Measurements from ENCODE around the gene PREX1.

The PREX1 gene

DNA sequence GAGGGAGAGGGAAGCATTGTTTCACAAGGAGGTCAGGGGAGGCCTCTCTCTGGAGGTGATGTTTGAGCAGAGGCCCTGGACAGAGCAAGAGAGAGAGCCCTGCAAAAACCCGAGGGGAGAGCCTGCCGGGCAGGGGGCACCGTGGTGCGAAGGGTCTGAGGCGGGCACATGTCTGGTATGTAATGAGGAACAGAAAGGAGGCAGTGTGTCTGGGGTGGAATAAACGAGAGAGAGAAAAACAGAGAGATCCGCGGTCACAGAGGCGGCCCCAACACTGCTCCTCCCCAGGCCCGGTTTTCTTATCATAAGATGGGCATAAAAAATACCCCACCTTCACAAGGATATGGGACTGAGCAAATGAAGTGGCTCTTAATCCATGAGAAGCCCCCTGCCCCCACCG lies 119.2 kb downstream of the PREX1 start:
- no peak overlapping the region for H3K4me3 Mint-ChIP-seq
- H3K36me3 Mint-ChIP-seq, result peaks cover 59% of the 10 kb centered on the region
- ATAC-seq, result no peak
- no peaks in the 10 kb centered on the region for H3K9me3 Mint-ChIP-seq
- H3K27me3 Mint-ChIP-seq, result no peaks in the 10 kb centered on the region
- H3K4me1 Mint-ChIP-seq, result peaks cover 59% of the 10 kb centered on the region
- peak overlapping the region; percentile 71 for H3K27ac Mint-ChIP-seq

DNA sequence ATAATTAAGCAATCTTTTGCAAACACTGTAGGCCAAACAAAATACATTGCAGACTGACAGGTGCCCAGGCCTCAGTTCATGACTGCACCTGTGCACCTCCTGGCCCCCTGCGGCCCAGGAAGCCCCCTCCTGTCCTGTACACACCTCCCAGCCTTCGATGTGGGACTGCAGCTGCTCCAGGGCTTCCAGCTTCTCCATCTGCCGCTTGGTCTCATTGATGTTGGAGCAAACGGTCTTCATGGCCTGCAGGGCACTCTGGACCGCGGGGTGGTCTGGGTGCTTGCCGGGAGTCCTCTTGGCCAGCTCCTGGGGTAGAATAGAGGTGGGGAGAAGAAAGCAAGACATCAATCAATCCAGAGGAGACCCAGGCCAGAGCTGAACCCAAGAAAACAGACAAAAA lies 119.7 kb downstream of the PREX1 start:
- no peak for ATAC-seq
- no peaks in the 10 kb centered on the region for H3K27me3 Mint-ChIP-seq
- peaks cover 59% of the 10 kb centered on the region for H3K36me3 Mint-ChIP-seq
- peaks cover 54% of the 10 kb centered on the region for H3K4me1 Mint-ChIP-seq
- no peaks in the 10 kb centered on the region for H3K9me3 Mint-ChIP-seq
- H3K27ac Mint-ChIP-seq, result peak overlapping the region; percentile 71
- H3K4me3 Mint-ChIP-seq, result no peak overlapping the region

DNA sequence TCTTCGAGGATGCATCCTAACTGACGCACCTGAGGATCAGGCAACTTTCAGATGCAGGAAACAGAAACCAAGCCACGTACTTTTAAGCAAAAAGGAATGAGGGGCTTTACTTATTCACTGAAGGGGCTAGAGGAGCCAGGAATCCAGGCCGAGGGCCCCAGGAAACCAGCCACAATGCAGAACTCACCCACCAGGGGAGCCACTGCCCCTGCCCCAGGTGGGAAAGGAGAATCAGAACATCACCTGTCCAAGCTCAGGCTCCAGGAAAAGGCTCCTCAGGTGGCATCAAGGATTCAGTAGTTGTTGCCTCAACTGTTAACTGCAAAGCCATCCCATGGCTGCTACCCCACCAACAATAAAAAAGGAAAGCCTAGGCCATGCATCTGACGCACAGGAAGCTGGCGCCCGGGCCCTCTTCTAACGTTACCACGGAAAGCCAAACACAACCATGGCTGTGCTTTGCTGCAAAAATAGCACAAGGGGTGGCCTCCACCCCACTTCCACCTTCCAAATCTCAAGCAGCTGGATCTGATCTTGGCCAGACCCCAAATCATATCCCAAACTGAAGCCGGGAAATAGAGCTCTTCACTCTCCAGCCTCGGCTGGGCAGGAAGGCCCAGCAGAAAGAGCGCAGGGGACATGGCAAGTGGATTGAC lies 121.0 kb downstream of the PREX1 start:
- no peak for ATAC-seq
- Mint-ChIP-seq H3K27ac (peak overlapping the region; percentile 57), H3K4me1 (peaks cover 41% of the 10 kb centered on the region)

DNA sequence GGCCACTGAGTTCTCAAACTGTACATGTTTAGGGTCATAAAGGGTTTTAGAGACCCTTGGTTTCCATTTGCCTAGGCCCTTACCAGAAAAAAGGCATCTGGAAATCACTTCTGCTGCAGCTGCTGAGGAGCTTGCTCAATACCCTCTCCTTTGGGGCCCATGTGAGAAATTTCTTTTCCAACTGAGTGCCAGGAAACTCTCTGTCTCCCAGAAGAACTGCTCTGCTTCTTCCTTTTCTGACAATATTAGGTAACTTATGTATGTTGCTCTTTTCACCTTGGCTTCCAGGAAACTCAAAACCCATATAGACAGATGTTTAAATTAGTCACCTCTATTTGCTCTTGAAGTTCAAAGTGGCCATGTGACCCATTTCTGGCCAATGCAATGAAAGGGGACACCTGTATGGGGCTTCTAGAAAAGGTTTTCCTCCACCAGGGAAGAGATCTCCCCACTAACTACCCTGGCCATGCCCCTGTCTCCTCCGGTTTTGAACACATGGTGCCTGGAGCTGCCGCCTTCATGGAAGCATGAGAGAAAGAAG lies 121.6 kb downstream of the PREX1 start:
- ATAC-seq, result no peak
- H3K36me3 Mint-ChIP-seq, result peaks cover 57% of the 10 kb centered on the region
- H3K4me1 Mint-ChIP-seq, result peaks cover 35% of the 10 kb centered on the region
- no peaks in the 10 kb centered on the region for H3K9me3 Mint-ChIP-seq
- peak overlapping the region; percentile 57 for H3K27ac Mint-ChIP-seq
- H3K4me3 Mint-ChIP-seq, result no peak overlapping the region
- H3K27me3 Mint-ChIP-seq, result no peaks in the 10 kb centered on the region

More for the DNA sequence above, 121.0 kb downstream of the PREX1 start:
- Mint-ChIP-seq H3K36me3 (peaks cover 51% of the 10 kb centered on the region), H3K27me3 (no peaks in the 10 kb centered on the region), H3K9me3 (no peaks in the 10 kb centered on the region), H3K4me3 (no peak overlapping the region)

DNA sequence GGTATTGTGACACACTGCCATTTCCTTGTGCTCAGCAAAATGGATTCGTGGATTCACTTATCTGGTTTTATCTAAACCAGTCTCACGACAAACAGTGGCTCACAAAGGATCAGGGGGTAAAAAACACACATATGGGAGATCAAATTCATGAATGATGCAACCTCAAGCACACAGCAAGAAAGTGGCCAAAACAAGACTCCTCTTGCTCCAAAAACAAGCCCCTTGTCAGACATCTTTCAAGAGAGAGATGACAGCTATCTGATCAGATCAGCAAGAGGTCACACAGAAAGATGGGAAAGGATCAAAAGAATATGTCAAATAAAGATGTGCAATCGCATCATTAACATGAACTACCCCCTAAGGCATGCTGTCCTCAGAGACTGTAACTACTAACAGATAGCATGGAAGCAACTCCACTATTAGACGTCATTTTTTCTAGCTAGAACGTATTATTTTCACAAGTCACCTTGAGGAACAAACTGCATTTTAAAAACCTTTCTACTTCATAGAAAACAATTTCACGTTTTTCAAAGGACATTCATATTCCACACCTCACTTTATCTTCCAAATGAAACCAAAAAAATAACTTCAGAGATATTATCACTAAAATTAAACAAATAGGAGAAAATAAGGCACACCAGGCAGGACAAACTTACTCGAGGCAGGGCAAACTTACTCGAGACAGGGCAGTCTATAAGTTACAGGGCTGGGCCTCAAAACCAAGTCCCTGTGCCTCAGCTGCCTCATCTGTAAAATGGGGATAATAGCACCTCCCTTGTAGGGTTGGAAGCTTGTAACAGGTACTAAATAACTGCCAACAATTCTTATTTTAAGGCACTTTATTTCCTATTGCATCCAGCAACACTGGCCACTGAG lies 122.3 kb downstream of the PREX1 start:
- H3K4me1 Mint-ChIP-seq, result peaks cover 29% of the 10 kb centered on the region
- peaks cover 57% of the 10 kb centered on the region for H3K36me3 Mint-ChIP-seq
- ATAC-seq, result no peak
- no peaks in the 10 kb centered on the region for H3K9me3 Mint-ChIP-seq
- no peak overlapping the region for H3K4me3 Mint-ChIP-seq
- no peaks in the 10 kb centered on the region for H3K27me3 Mint-ChIP-seq
- H3K27ac Mint-ChIP-seq, result no peak overlapping the region

DNA sequence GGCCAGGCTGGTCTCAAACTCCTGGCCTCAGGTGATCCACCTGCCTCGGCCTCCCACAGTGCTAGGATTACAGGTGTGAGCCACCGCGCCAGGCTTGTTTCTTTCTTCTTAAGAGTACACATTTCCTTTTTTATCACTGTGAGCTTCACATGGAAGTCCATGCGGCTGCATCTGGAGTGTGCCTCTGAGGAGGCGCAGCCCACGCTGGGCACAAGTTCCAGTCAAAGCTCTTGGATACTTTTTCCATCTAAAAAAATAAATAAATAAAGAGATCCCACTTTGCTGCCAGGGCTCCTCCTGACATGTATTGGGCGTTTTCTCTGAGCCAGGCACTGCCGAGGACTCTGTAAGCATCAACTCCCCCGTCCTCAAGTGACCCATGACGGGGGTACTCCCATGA lies 123.0 kb downstream of the PREX1 start:
- Mint-ChIP-seq H3K27ac (no peak overlapping the region), H3K9me3 (no peaks in the 10 kb centered on the region), H3K27me3 (no peaks in the 10 kb centered on the region), H3K4me3 (no peak overlapping the region), H3K4me1 (peaks cover 26% of the 10 kb centered on the region), H3K36me3 (peaks cover 62% of the 10 kb centered on the region)
- no peak for ATAC-seq

DNA sequence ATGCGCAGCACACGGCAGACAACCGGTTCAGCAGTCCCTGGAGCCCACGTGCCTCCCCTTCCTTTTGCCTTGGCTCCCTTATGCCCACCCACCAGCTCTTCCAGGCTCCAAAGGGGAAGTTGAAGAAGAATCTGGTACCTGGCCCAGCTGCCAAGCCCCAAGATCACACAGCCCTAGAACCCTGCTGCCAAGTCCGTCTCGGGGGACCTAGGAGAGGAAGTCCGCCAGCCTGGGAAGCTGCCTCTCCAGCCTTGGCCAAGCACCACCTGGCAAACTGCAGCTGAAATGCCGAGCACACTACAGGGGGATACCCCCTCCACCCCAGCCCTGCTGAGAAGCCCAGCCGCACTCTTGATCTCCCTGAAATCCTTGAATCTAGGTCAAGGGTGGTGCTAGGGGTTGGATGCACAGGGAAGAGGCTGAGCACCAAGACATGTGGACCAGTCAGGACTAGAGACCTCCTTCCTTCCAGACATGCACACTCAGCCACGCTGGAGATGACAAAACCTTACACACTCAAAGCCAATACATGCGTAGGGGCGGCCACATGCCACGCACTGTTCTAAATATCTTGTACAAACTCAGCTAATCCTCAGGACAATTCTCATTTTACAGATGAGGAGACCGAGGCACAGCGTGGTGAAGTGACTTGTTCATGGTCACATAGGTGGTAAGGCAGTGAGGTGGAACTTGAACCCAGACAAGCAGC lies 124.1 kb downstream of the PREX1 start:
- Mint-ChIP-seq H3K9me3 (no peaks in the 10 kb centered on the region), H3K4me3 (no peak overlapping the region), H3K27me3 (no peaks in the 10 kb centered on the region), H3K36me3 (peaks cover 63% of the 10 kb centered on the region), H3K27ac (no peak overlapping the region), H3K4me1 (peaks cover 21% of the 10 kb centered on the region)
- no peak for ATAC-seq

DNA sequence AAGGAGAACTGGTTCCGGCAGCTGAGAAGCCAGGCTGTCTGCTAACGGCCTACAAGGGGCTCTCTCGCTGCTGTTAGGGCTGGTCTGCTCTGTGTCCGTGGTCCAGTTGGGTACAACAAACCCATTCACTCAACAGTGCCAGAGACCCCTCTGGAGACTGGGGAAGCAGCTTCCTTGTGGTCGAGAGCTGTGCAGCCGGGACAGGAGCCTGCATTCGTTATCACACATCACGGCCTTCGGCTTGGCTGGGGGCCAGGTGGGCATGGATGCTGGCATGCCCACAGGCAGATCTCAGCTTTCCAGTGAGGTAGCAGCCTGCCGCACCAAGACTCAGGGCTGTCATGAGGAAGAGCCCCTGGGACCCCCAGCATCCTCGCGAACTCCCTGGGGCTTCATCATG lies 124.7 kb downstream of the PREX1 start:
- Mint-ChIP-seq H3K27ac (no peak overlapping the region), H3K9me3 (no peaks in the 10 kb centered on the region), H3K4me1 (peaks cover 21% of the 10 kb centered on the region), H3K27me3 (no peaks in the 10 kb centered on the region), H3K4me3 (no peak overlapping the region), H3K36me3 (peaks cover 63% of the 10 kb centered on the region)
- no peak for ATAC-seq

DNA sequence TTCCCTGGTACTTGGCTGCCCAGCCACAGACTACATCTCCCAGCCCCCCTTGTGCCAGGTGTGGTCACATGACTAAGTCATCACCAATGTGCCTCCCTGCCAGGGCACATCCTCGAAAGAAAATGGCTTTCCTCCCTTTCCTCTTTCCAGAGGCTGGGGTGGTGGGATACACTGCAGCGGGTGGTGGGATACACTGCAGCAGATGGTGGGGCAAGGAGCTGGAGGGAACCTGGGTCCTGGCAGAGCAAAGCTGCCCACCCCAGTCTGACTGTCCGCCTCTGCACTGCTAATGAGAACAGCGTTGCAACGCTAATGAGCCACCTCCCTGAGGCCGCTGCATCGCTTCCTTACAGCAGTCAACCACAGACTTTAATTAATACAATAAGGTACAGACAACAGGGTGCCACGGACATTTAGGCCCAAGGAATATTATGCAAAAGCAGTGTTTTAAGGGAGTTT lies 125.3 kb downstream of the PREX1 start:
- peaks cover 65% of the 10 kb centered on the region for H3K36me3 Mint-ChIP-seq
- H3K4me3 Mint-ChIP-seq, result no peak overlapping the region
- no peak overlapping the region for H3K27ac Mint-ChIP-seq
- no peaks in the 10 kb centered on the region for H3K27me3 Mint-ChIP-seq
- no peaks in the 10 kb centered on the region for H3K9me3 Mint-ChIP-seq
- ATAC-seq, result no peak
- peaks cover 25% of the 10 kb centered on the region for H3K4me1 Mint-ChIP-seq

DNA sequence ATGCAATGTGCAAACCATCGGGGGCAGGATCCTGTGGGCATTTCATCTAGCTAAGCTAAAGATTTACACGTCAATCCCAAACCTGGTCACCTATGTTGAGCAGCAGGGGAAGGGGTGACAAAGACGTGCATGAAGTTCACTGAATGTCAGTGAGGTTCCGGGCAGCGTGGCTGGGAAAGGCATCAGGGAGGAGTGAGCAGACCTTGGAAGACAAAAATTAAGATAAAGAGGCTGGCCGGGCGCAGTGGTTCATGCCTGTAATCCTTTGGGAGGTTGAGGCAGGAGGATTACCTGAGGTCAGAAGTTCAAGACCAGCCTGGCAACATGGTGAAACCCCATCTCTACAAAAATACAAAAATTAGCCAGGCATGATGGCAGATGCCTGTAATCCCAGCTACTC lies 126.1 kb downstream of the PREX1 start:
- H3K36me3 Mint-ChIP-seq, result peaks cover 62% of the 10 kb centered on the region
- no peaks in the 10 kb centered on the region for H3K27me3 Mint-ChIP-seq
- no peak overlapping the region for H3K4me3 Mint-ChIP-seq
- H3K9me3 Mint-ChIP-seq, result no peaks in the 10 kb centered on the region
- no peak for ATAC-seq
- H3K4me1 Mint-ChIP-seq, result peaks cover 25% of the 10 kb centered on the region
- H3K27ac Mint-ChIP-seq, result no peak overlapping the region

DNA sequence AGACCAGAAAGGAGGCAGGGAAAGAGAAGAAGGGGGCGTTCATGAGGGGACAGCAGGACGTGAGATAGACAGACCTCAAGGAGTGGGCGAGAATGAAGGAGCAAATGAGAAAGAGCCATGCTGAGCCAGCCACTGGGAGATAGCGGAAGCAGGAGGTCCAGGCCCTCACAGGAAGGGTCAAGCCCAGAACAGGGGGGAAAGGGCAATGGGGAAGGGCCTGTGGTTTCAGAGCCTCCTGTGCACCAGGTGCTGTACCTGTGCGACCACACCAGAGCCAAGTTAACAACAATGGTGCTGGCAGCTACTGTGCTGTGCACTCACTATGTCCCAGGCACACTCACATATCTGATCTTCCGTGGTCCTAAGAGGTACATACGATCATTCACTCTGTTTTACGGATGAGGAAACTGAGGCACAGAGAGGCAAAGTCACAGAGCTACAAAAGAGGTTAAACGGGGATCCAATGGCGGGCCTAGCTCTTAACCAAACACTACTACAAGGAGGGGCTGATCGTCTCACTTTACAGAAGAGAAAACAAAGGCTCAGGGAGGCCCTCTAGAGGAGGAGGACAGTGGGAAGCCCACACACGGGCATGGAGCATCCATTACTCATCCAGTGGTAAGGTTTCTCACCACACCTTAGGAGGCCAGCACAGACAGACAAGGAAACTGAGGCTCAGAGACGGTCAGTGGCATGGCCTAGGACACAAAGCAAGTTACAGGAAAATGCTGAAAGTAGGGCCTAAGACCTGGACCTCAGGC lies 129.1 kb downstream of the PREX1 start:
- H3K4me3 Mint-ChIP-seq, result no peak overlapping the region
- H3K9me3 Mint-ChIP-seq, result no peaks in the 10 kb centered on the region
- H3K36me3 Mint-ChIP-seq, result peaks cover 60% of the 10 kb centered on the region
- ATAC-seq, result no peak
- peak overlapping the region; percentile 1 for H3K27ac Mint-ChIP-seq
- H3K4me1 Mint-ChIP-seq, result peaks cover 30% of the 10 kb centered on the region
- H3K27me3 Mint-ChIP-seq, result no peaks in the 10 kb centered on the region

DNA sequence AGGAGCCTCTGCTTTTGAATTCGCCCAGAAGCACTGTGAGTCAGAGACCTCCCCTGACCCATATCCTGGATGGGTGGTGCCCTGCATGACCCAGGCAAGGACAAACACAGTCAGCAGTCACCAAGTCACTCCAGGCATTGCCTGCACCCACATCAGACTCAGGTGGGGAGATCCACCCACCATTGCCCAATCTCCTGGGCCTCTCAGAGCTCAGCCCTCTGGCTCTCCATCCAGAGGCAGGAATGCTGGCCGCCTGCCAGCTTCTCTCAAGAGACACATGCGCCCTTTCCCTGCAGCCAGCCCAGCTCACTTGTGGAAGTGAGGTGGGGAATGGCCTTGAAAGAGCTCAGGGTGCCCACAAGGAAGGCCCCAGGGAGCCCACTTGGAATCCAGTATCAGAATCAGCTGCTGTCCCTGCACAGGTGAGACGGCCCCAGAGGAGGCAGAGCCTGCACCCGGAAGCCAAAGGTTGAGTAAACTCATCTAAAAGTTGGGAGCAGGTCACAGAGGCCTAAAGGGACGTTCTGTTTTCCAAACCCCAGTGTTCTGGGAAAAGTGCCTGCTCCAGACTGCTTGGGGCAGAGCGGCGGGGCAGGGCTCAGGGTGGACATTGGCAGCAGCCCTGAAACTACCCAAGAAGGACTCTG lies 129.8 kb downstream of the PREX1 start:
- peak overlapping the region; percentile 1 for H3K27ac Mint-ChIP-seq
- no peak overlapping the region for H3K4me3 Mint-ChIP-seq
- H3K27me3 Mint-ChIP-seq, result no peaks in the 10 kb centered on the region
- peaks cover 30% of the 10 kb centered on the region for H3K4me1 Mint-ChIP-seq
- no peaks in the 10 kb centered on the region for H3K9me3 Mint-ChIP-seq
- peaks cover 64% of the 10 kb centered on the region for H3K36me3 Mint-ChIP-seq
- ATAC-seq, result no peak

DNA sequence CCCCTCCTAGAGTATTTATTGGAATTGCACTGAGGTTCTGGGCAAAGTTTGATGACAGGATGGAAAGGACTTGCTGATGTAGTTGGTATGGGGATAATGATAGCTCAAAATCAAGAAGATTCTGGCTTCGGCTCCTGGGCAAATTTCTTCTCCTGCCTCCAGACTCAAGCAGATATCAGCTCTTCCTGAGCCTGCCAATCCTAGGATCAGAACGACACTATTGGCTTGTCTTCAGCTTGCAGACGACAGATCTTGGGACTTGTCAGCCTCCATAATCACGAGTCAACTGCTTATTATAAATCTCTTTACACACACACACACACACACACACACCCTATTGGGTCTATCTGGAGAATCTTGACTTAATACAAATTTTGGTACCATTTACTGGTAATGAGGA lies 131.1 kb downstream of the PREX1 start:
- no peak overlapping the region for H3K4me3 Mint-ChIP-seq
- H3K27me3 Mint-ChIP-seq, result no peaks in the 10 kb centered on the region
- H3K4me1 Mint-ChIP-seq, result peaks cover 30% of the 10 kb centered on the region
- peaks cover 71% of the 10 kb centered on the region for H3K36me3 Mint-ChIP-seq
- H3K9me3 Mint-ChIP-seq, result no peaks in the 10 kb centered on the region
- no peak for ATAC-seq
- H3K27ac Mint-ChIP-seq, result no peak overlapping the region

DNA sequence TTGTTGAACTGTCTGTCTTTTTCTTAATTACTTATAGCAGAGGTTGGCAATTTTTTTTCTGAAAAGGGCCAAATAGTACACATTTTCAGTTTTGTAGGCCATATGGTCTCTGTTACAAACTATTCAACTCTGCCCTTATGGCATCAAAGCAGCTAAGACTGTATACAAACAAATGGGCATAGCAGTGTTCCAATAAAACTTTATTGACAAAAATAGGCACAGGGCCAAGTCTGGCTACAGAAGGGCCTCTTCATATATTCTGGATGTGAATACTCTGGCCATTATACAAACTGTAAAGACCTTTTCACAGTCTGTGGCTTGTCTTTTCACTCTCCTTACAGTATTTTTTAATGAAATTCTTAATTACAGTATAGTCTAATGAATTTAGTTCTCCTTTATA lies 132.1 kb downstream of the PREX1 start:
- H3K27me3 Mint-ChIP-seq, result no peaks in the 10 kb centered on the region
- no peak overlapping the region for H3K27ac Mint-ChIP-seq
- no peak overlapping the region for H3K4me3 Mint-ChIP-seq
- H3K36me3 Mint-ChIP-seq, result peaks cover 74% of the 10 kb centered on the region
- no peaks in the 10 kb centered on the region for H3K9me3 Mint-ChIP-seq
- ATAC-seq, result no peak
- peaks cover 30% of the 10 kb centered on the region for H3K4me1 Mint-ChIP-seq

All from stimulated activated memory B cell treated with anti-CD40 and anti-IgM and Interleukin-4, amounts not matched to agents 10 μg/mL and 1 μg/mL and 100 μg/mL, for 72 hours (primary cell).